BLaER1 treated with 17β-estradiol and CSF1 and Interleukin-3, amounts not matched to agents 10 nM and 100 nM (cell line): ENCODE data around the gene BICDL2.

Experiments used
- H3K27ac ChIP-seq, 11 experiments: shearing (Covaris generic); formaldehyde crosslinking; 2 replicates each; pipeline ENCODE4 v1.8.1; 2022
- H3K27me3 ChIP-seq, 11 experiments: shearing (Covaris generic); formaldehyde crosslinking; 2 replicates each; pipeline ENCODE4 v1.8.1; 2022
- H3K36me3 ChIP-seq, 11 experiments: shearing (Covaris generic); formaldehyde crosslinking; 2 replicates each; pipeline ENCODE4 v1.8.1; 2022
- H3K4me1 ChIP-seq, 10 experiments: shearing (Covaris generic); formaldehyde crosslinking; 2 replicates each; pipeline ENCODE4 v1.8.1; 2022
- H3K4me2 ChIP-seq, 11 experiments: shearing (Covaris generic); formaldehyde crosslinking; 2 replicates each; pipeline ENCODE4 v1.8.1; 2022
- H3K4me3 ChIP-seq, 10 experiments: shearing (Covaris generic); formaldehyde crosslinking; 2 replicates each; pipeline ENCODE4 v1.8.1; 2022
- H3K9ac ChIP-seq, 11 experiments: shearing (Covaris generic); formaldehyde crosslinking; 2 replicates each; pipeline ENCODE4 v1.8.1; 2022
- H3K9me3 ChIP-seq, 11 experiments: shearing (Covaris generic); formaldehyde crosslinking; replicated peaks in 1 of 11; 2 replicates each; pipeline ENCODE4 v1.8.1; 2022
- H4K20me1 ChIP-seq, 11 experiments: shearing (Covaris generic); formaldehyde crosslinking; 2 replicates each; pipeline ENCODE4 v1.8.1; 2022
- Cebpa-rat ChIP-seq, 11 experiments: shearing (Covaris generic); IDR thresholded peaks; 2 replicates each; pipeline ENCODE4 v1.8.1; 2022

Gene BICDL2

GRCh38 chr16:3017794-3018506 lies 18.8 kb downstream of the BICDL2 start, which contains the start of gene CLDN6:
Gene CLDN6, minus strand, starts transcription at chr16:3018183. Its CDS starts 2,162 bp downstream, at chr16:3016021.
- peaks cover 27 to 47% (median 44%) of the 10 kb centered on the region in 10 experiments for H3K4me1 ChIP-seq
- no peak for TF ChIP-seq Cebpa-rat (IDR thresholded peaks at IDR 0.05)
- H3K27me3 ChIP-seq = peaks cover 20 to 66% (median 56%) of the 10 kb centered on the region in 11 experiments

GRCh38 chr16:3017344-3017743 lies 19.4 kb downstream of the BICDL2 start:
- peaks cover 0 to 34% (median 20%) of the 10 kb centered on the region in 11 experiments; a peak in 19 of 22 replicates for H4K20me1 ChIP-seq
- H3K4me3 ChIP-seq = no peak overlapping the region
- no peak for TF ChIP-seq Cebpa-rat (IDR thresholded peaks at IDR 0.05)
- no peaks in the 10 kb centered on the region for H3K9me3 ChIP-seq
- no peak overlapping the region for H3K4me2 ChIP-seq
- H3K36me3 ChIP-seq = no peaks in the 10 kb centered on the region
- peaks cover 26 to 72% (median 62%) of the 10 kb centered on the region in 11 experiments for H3K27me3 ChIP-seq
- peaks cover 21 to 47% (median 44%) of the 10 kb centered on the region in 10 experiments for H3K4me1 ChIP-seq
- H3K27ac ChIP-seq = no peak overlapping the region
- H3K9ac ChIP-seq = no peak overlapping the region

More at GRCh38 chr16:3017794-3018506, 18.8 kb downstream of the BICDL2 start, which contains the start of gene CLDN6:
- Histone ChIP-seq H3K4me2 (peak within 1 kb of the TSS in 8 of 11 experiments; percentile 14 to 97 (median 36); a peak in 8 of 22 replicates), H3K27ac (no peak within 1 kb of the TSS), H3K4me3 (no peak within 1 kb of the TSS), H3K36me3 (no peaks in the 10 kb centered on the region), H3K9ac (no peak within 1 kb of the TSS), H4K20me1 (peaks cover 0 to 38% (median 26%) of the 10 kb centered on the region in 11 experiments; a peak in 19 of 22 replicates), H3K9me3 (no peaks in the 10 kb centered on the region)

- Histone ChIP-seq H3K4me2 (no peak overlapping the region), H3K27me3 (peaks cover 40 to 82% (median 67%) of the 10 kb centered on the region in 11 experiments), H3K4me1 (peaks cover 9 to 41% (median 35%) of the 10 kb centered on the region in 10 experiments), H3K9me3 (no peaks in the 10 kb centered on the region), H4K20me1 (peaks cover 0 to 21% (median 7%) of the 10 kb centered on the region in 11 experiments; a peak in 14 of 22 replicates), H3K4me3 (no peak overlapping the region), H3K9ac (no peak overlapping the region), H3K36me3 (no peaks in the 10 kb centered on the region), H3K27ac (no peak overlapping the region)
- TF ChIP-seq Cebpa-rat (IDR thresholded peaks at IDR 0.05) = no peak
These were observed 20.8 kb downstream of the BICDL2 start for GRCh38 chr16:3015865-3016521.

- Histone ChIP-seq H3K4me3 (no peak overlapping the region), H3K4me2 (no peak overlapping the region), H3K36me3 (no peaks in the 10 kb centered on the region), H3K27me3 (peaks cover 45 to 83% (median 64%) of the 10 kb centered on the region in 11 experiments), H3K9ac (no peak overlapping the region), H3K9me3 (no peaks in the 10 kb centered on the region), H3K27ac (no peak overlapping the region), H3K4me1 (peaks cover 8 to 32% (median 27%) of the 10 kb centered on the region in 10 experiments), H4K20me1 (peaks cover 0 to 15% (median 0%) of the 10 kb centered on the region in 11 experiments; a peak in 5 of 22 replicates)
- TF ChIP-seq Cebpa-rat (IDR thresholded peaks at IDR 0.05) = no peak
These were observed 21.8 kb downstream of the BICDL2 start for GRCh38 chr16:3014971-3015370.

GRCh38 chr16:3013998-3014690 lies 22.6 kb downstream of the BICDL2 start:
- H3K27me3 ChIP-seq = peaks cover 45 to 90% (median 66%) of the 10 kb centered on the region in 11 experiments
- no peak overlapping the region for H3K4me3 ChIP-seq
- H4K20me1 ChIP-seq = peaks cover 0 to 15% (median 0%) of the 10 kb centered on the region in 11 experiments; a peak in 5 of 22 replicates
- H3K9ac ChIP-seq = no peak overlapping the region
- H3K4me1 ChIP-seq = peaks cover 6 to 28% (median 20%) of the 10 kb centered on the region in 10 experiments
- H3K9me3 ChIP-seq = no peaks in the 10 kb centered on the region
- H3K27ac ChIP-seq = no peak overlapping the region
- H3K4me2 ChIP-seq = no peak overlapping the region
- no peaks in the 10 kb centered on the region for H3K36me3 ChIP-seq
- no peak for TF ChIP-seq Cebpa-rat (IDR thresholded peaks at IDR 0.05)

GRCh38 chr16:3013491-3013951 lies 23.2 kb downstream of the BICDL2 start:
- H3K4me3 ChIP-seq = no peak overlapping the region
- no peaks in the 10 kb centered on the region for H3K9me3 ChIP-seq
- H3K4me2 ChIP-seq = 0 out of 22 replicates have a peak overlapping the region, but pooled peaks of 1 of the 11 experiments have one; percentile 46
- TF ChIP-seq Cebpa-rat (IDR thresholded peaks at IDR 0.05) = no peak
- no peak overlapping the region for H3K9ac ChIP-seq
- no peaks in the 10 kb centered on the region for H3K36me3 ChIP-seq
- H4K20me1 ChIP-seq = peaks cover 0 to 15% (median 0%) of the 10 kb centered on the region in 11 experiments; a peak in 5 of 22 replicates
- H3K27ac ChIP-seq = no peak overlapping the region
- H3K27me3 ChIP-seq = peaks cover 45 to 88% (median 63%) of the 10 kb centered on the region in 11 experiments
- peaks cover 12 to 34% (median 25%) of the 10 kb centered on the region in 10 experiments for H3K4me1 ChIP-seq

- Histone ChIP-seq H3K9ac (no peak within 1 kb of the TSS; a peak in 2 of 22 replicates), H3K27ac (no peak within 1 kb of the TSS), H4K20me1 (peaks cover 0 to 15% (median 0%) of the 10 kb centered on the region in 11 experiments; a peak in 5 of 22 replicates), H3K4me1 (peaks cover 15 to 36% (median 28%) of the 10 kb centered on the region in 10 experiments), H3K4me3 (no peak within 1 kb of the TSS), H3K9me3 (no peaks in the 10 kb centered on the region), H3K27me3 (peaks cover 41 to 84% (median 63%) of the 10 kb centered on the region in 11 experiments), H3K36me3 (no peaks in the 10 kb centered on the region), H3K4me2 (peak within 1 kb of the TSS in 10 of 11 experiments; percentile 0 to 66 (median 50); a peak in 17 of 22 replicates)
- TF ChIP-seq Cebpa-rat (IDR thresholded peaks at IDR 0.05) = no peak
These were observed 23.8 kb downstream of the BICDL2 start, which contains the start of gene CLDN9 for GRCh38 chr16:3012828-3013420. Gene CLDN9, plus strand, starts transcription at chr16:3012923. Its CDS starts 440 bp downstream, at chr16:3013363.

GRCh38 chr16:3012246-3012645 lies 24.5 kb downstream of the BICDL2 start:
- Histone ChIP-seq H3K27ac (no peak overlapping the region), H3K36me3 (no peaks in the 10 kb centered on the region), H3K9ac (no peak overlapping the region; a peak in 1 of 22 replicates), H3K4me3 (no peak overlapping the region), H3K4me2 (peak overlapping the region in 10 of 11 experiments; percentile 0 to 66 (median 50); a peak in 16 of 22 replicates), H3K27me3 (peaks cover 41 to 86% (median 69%) of the 10 kb centered on the region in 11 experiments), H3K4me1 (peaks cover 21 to 41% (median 33%) of the 10 kb centered on the region in 10 experiments), H4K20me1 (peaks cover 0 to 15% (median 0%) of the 10 kb centered on the region in 11 experiments; a peak in 5 of 22 replicates), H3K9me3 (no peaks in the 10 kb centered on the region)
- TF ChIP-seq Cebpa-rat (IDR thresholded peaks at IDR 0.05) = no peak
